ENCODE data around the gene CWC27. TPM values are rescaled to one million over a fixed set of nuclear protein-coding genes. Genes with fewer than 3 reads are reported as not detected.

Gene CWC27
- total RNA-seq, 1 donor from 2014 or later: 29.3 TPM

DNA sequence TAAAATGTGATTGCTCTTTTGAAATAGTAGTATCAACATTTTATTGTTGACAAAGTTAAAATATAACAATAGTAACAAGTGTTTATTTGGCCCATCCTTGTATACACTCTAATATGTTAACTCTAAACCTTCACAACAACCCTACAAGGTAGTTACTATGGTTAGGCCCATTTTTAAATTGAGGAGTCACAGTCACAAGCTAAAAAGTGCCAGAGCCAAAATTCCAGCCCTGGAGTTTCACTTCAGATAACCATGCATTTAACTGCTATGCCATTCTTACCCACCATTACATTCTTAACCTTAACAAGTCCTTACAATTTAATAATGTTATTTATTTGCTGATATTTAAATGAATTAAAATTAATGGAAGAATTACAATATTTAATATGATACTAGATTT, 91.2 kb downstream of the CWC27 start:
- no peaks in the 10 kb centered on the region for H3K36me3 Mint-ChIP-seq (ENCODE audit: low read depth, unreplicated experiment)
- H3K4me1 Mint-ChIP-seq (ENCODE audit: unreplicated experiment): no peaks in the 10 kb centered on the region
- no peak for TF ChIP-seq CTCF (IDR thresholded peaks at IDR 0.05; ENCODE audit: unreplicated experiment)
- H3K27ac Mint-ChIP-seq (ENCODE audit: unreplicated experiment): no peak overlapping the region
- no peaks in the 10 kb centered on the region for H3K27me3 Mint-ChIP-seq (ENCODE audit: unreplicated experiment)
- no peak overlapping the region for H3K4me3 Mint-ChIP-seq (ENCODE audit: unreplicated experiment)
- no peak for DNase-seq (ENCODE audit: low spot score)
- H3K9me3 Mint-ChIP-seq (ENCODE audit: unreplicated experiment): no peaks in the 10 kb centered on the region

- no peaks in the 10 kb centered on the region for H3K9me3 Mint-ChIP-seq (ENCODE audit: unreplicated experiment)
- DNase-seq (ENCODE audit: low spot score): no peak
- TF ChIP-seq CTCF (IDR thresholded peaks at IDR 0.05; ENCODE audit: unreplicated experiment): no peak
- H3K36me3 Mint-ChIP-seq (ENCODE audit: low read depth, unreplicated experiment): no peaks in the 10 kb centered on the region
- no peak overlapping the region for H3K27ac Mint-ChIP-seq (ENCODE audit: unreplicated experiment)
- H3K4me3 Mint-ChIP-seq (ENCODE audit: unreplicated experiment): no peak overlapping the region
- H3K4me1 Mint-ChIP-seq (ENCODE audit: unreplicated experiment): no peaks in the 10 kb centered on the region
- no peaks in the 10 kb centered on the region for H3K27me3 Mint-ChIP-seq (ENCODE audit: unreplicated experiment)
Observed at GRCh38 chr5:64861281-64861680, 92.6 kb downstream of the CWC27 start.

- Mint-ChIP-seq H3K27ac (ENCODE audit: unreplicated experiment) (no peak overlapping the region), H3K9me3 (ENCODE audit: unreplicated experiment) (no peaks in the 10 kb centered on the region), H3K4me3 (ENCODE audit: unreplicated experiment) (no peak overlapping the region), H3K36me3 (ENCODE audit: low read depth, unreplicated experiment) (no peaks in the 10 kb centered on the region), H3K27me3 (ENCODE audit: unreplicated experiment) (no peaks in the 10 kb centered on the region), H3K4me1 (ENCODE audit: unreplicated experiment) (no peaks in the 10 kb centered on the region)
- no peak for DNase-seq (ENCODE audit: low spot score)
- no peak for TF ChIP-seq CTCF (IDR thresholded peaks at IDR 0.05; ENCODE audit: unreplicated experiment)
Observed at GRCh38 chr5:64864171-64864570, 95.4 kb downstream of the CWC27 start.

GRCh38 chr5:64865662-64866061, 96.9 kb downstream of the CWC27 start:
- Mint-ChIP-seq H3K4me1 (ENCODE audit: unreplicated experiment) (no peaks in the 10 kb centered on the region), H3K4me3 (ENCODE audit: unreplicated experiment) (no peak overlapping the region), H3K27ac (ENCODE audit: unreplicated experiment) (no peak overlapping the region), H3K27me3 (ENCODE audit: unreplicated experiment) (no peaks in the 10 kb centered on the region), H3K36me3 (ENCODE audit: low read depth, unreplicated experiment) (no peaks in the 10 kb centered on the region), H3K9me3 (ENCODE audit: unreplicated experiment) (no peaks in the 10 kb centered on the region)
- no peak for TF ChIP-seq CTCF (IDR thresholded peaks at IDR 0.05; ENCODE audit: unreplicated experiment)
- no peak for DNase-seq (ENCODE audit: low spot score)

DNA sequence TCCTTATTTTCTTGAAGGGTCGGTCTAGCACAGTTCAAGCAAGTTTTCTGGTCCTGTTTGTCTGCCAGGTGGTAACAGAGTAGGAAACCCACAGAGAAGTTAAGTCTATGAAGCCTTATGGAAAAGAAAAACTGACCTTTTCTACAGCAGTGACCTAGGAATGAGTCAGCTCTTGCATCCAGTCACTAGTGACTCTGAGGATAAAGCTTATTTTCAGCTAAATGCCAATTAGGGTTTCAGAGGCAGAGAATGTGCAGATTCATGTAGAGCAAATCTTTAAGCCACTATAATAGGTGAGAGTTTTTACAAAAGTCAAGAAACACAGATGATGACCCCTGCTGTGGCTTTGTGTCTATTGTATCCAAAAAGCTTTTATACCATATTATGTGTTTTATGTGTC, 100.7 kb downstream of the CWC27 start:
- no peak overlapping the region for H3K27ac Mint-ChIP-seq (ENCODE audit: unreplicated experiment)
- TF ChIP-seq CTCF (IDR thresholded peaks at IDR 0.05; ENCODE audit: unreplicated experiment): no peak
- no peaks in the 10 kb centered on the region for H3K27me3 Mint-ChIP-seq (ENCODE audit: unreplicated experiment)
- H3K4me1 Mint-ChIP-seq (ENCODE audit: unreplicated experiment): no peaks in the 10 kb centered on the region
- no peak overlapping the region for H3K4me3 Mint-ChIP-seq (ENCODE audit: unreplicated experiment)
- H3K9me3 Mint-ChIP-seq (ENCODE audit: unreplicated experiment): no peaks in the 10 kb centered on the region
- no peak for DNase-seq (ENCODE audit: low spot score)
- no peaks in the 10 kb centered on the region for H3K36me3 Mint-ChIP-seq (ENCODE audit: low read depth, unreplicated experiment)
